Ectodermal cell (in vitro differentiated cells): Measurements from ENCODE around the gene NEDD8.

Experiments
- H3K27ac ChIP-seq: 2 replicates; pipeline ENCODE4 v1.7.0; 2013; ENCODE audit warnings: mild to moderate bottlenecking, low read depth, low read length; ENCODE audit not compliant: insufficient read depth, poor library complexity, severe bottlenecking
- H3K27me3 ChIP-seq: 2 replicates; pipeline ENCODE4 v1.7.0; 2013; ENCODE audit warnings: mild to moderate bottlenecking, low read length; ENCODE audit not compliant: insufficient read depth, control insufficient read depth, poor library complexity, severe bottlenecking
- H3K36me3 ChIP-seq: one replicate; pipeline ENCODE4 v1.7.0; 2013; ENCODE audit warnings: low read length; ENCODE audit not compliant: control insufficient read depth, insufficient read depth
- H3K4me1 ChIP-seq: one replicate; pipeline ENCODE4 v1.7.0; 2013; ENCODE audit warnings: low read length; ENCODE audit not compliant: control insufficient read depth, insufficient read depth
- H3K4me3 ChIP-seq: 2 replicates; pipeline ENCODE4 v1.7.0; 2013; ENCODE audit warnings: low read depth, low read length, control low read depth; ENCODE audit not compliant: insufficient read depth
- H3K9me3 ChIP-seq: 2 replicates; pipeline ENCODE4 v1.7.0; 2013; ENCODE audit warnings: mild to moderate bottlenecking, low read length, moderate library complexity; ENCODE audit not compliant: control insufficient read depth
- WGBS, 2 experiments: methylation state at CpG; one replicate each; pipeline ENCODE4 v1.1.7; 2013; ENCODE audit warnings: missing lambda C conversion rate in 2 of 2; 5-methylcytosine and 5-hydroxymethylcytosine counted together

The NEDD8 gene

DNA sequence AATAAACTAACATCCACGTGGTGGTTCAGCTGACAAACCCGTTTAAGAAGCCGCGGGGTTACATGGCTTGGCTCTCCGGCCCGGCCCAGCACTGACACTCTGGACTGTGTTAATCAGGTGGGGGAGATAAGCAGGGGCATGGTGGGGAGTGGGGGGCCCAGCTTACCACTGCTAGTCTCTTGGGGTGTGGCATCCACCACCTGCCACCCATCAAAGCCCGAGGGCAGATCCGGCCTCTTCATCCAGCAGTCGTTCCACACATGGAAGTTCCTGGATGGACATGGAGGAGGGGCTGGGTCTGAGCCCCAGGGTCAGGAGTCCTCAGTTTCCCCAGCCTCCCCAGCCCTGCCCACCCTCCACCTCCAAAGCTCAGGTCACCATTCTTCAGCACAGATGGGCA is 26.0 kb upstream of the NEDD8 start:
- WGBS, 2 experiments: 95% methylated on average over 9 of the region's 9 CpGs
- Histone ChIP-seq H3K4me1 (no peaks in the 10 kb centered on the region), H3K27ac (no peak overlapping the region), H3K4me3 (no peak overlapping the region), H3K27me3 (no peaks in the 10 kb centered on the region), H3K36me3 (no peaks in the 10 kb centered on the region), H3K9me3 (no peaks in the 10 kb centered on the region)

DNA sequence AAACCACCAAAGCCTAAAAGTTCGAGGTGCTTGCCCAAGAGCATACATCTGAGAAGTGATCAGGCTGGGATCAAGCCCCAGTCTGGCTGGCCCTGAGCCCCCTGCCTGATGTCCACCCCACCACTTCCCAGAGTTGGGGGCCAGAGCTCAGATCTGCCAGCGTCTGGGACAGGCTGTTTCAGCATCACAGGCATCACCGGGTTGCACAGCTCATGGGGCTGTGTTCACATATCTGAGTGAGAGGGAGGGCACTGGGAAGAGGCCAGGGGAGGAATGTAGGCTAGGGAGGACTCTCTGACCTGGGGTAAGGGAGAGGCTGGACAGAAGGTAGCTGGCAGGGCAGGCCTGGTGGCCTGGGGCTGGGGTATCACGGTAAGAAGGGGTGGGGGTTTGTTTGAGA is 24.8 kb upstream of the NEDD8 start:
- H3K36me3 ChIP-seq: no peaks in the 10 kb centered on the region
- H3K27me3 ChIP-seq: no peaks in the 10 kb centered on the region
- no peaks in the 10 kb centered on the region for H3K4me1 ChIP-seq
- H3K4me3 ChIP-seq: no peak overlapping the region
- H3K27ac ChIP-seq: no peak overlapping the region
- 86 to 93% methylated on average over 4 of the region's 4 CpGs for WGBS, 2 experiments
- no peaks in the 10 kb centered on the region for H3K9me3 ChIP-seq

DNA sequence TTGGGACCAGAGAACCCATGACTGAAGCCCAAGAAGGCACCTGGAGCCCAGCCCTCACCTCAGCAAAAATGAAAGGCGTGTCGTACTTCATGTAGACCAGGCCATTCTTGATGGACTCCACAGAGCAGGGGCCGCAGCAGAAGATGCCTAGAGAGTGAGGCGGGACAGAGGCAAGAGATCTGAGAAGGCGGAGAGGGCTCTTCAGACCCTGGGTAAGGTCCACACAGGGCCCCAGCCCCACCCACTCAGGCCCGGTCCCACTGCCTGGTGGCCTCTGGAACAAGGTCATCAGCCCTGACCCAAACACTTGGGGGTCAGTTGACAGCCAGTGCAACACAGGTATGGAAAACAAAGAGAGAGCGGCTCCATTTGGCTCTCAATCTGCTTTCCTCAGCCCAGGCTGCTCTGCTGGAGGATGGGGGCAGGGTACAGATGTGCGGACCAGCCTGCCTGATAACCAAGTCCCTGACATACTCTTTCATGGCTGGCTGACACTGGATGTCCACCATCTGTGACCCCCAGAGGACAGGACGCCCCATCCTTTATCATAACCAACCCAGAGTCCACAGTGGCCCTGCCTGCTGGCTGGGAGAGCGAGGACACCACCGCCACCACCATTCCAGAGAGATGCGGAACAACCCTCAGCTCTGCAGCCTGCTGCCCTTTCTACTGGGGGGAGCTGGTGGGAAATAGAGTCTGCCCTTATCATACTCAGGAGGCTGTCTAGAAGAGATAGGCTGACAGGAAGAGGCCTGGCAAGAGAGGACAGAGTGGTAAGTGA is 24.0 kb upstream of the NEDD8 start:
- WGBS, 2 experiments: 88 to 93% methylated on average over 12 of the region's 12 CpGs
- no peaks in the 10 kb centered on the region for H3K27me3 ChIP-seq
- no peaks in the 10 kb centered on the region for H3K36me3 ChIP-seq
- H3K4me1 ChIP-seq: no peaks in the 10 kb centered on the region
- no peak overlapping the region for H3K4me3 ChIP-seq
- no peaks in the 10 kb centered on the region for H3K9me3 ChIP-seq
- no peak overlapping the region for H3K27ac ChIP-seq

DNA sequence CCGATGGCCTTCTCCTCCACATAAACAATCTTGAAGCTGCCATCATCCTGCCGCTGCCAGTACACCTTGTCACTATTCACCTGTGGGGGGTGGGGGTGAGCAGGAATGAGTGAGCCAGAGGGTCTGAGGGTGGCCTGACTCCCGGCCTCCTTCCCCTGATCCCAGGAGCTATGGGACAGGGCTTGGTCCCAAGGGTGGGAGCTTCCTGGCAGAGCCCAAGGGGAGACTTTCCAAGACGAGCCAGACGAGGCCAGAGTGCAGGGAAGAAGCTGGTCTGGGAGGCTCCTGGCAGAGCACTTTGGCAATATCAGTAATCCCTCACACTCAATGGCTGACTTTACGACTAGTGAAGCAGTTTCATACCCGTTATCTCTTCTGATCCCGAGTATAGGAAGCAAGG is 23.3 kb upstream of the NEDD8 start:
- WGBS, 2 experiments: 94 to 95% methylated on average over 8 of the region's 8 CpGs
- Histone ChIP-seq H3K27me3 (no peaks in the 10 kb centered on the region), H3K4me3 (no peak overlapping the region), H3K9me3 (no peaks in the 10 kb centered on the region), H3K4me1 (no peaks in the 10 kb centered on the region), H3K36me3 (no peaks in the 10 kb centered on the region), H3K27ac (no peak overlapping the region)

DNA sequence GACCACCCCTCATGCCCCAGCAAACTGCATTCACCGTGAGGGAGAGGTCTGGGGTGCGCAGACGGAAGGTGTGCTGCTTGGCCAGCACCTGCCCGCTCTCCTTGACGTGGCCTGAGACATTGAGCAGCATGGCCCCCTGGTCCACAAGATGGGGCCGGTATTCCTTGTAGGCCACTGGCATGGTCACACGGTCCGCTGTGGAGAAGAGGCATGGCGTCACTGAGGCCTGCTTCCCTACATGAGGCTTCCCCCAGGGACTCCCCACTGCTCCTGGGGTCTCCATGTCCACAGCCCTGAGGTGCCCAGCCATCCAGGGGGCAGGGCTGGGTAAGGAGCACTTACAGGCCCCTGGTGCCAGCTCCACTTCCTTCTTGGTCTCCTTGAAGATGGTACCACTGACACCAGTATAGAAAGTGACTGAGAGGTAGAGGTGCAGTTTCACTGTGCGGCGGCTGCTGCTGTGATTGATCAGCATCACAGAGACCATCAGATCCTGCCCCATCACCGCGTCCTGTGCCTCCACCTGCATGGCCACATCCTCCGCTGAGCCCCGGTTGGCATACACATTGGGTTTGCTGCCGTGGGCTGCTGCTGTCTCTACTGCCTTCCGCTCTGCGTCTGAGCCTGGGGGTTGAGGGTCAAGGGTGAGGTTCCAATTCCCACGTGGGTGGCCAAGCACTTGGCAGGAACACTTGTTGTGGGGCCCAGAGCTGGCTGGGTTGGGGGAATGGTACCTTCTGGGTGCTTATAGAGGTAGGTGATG is 22.6 kb upstream of the NEDD8 start:
- no peak overlapping the region for H3K4me3 ChIP-seq
- H3K27ac ChIP-seq: no peak overlapping the region
- WGBS, 2 experiments: 95% methylated on average over 19 of the region's 19 CpGs
- H3K27me3 ChIP-seq: no peaks in the 10 kb centered on the region
- no peaks in the 10 kb centered on the region for H3K9me3 ChIP-seq
- no peaks in the 10 kb centered on the region for H3K36me3 ChIP-seq
- H3K4me1 ChIP-seq: no peaks in the 10 kb centered on the region

DNA sequence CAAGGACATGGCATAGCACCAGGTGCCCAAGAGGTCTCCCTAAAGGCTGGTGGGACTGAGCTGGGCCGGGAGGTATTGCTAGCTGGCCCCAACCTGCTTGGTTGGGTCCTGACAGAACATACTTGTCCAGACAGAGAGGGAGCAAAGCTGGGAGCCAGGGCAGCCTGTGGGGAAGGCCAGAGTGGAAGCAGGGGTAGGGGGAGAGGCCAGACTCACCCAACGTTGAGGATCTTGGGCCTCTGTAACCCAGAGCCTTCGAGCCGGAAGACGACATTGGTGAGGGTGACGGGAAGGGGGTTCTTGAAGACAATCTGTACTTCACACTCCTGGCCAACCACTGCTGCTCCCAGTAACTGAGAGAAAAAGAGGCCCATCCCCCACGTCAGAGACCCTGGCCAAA is 21.8 kb upstream of the NEDD8 start:
- Histone ChIP-seq H3K9me3 (no peaks in the 10 kb centered on the region), H3K4me3 (no peak overlapping the region), H3K36me3 (no peaks in the 10 kb centered on the region), H3K27ac (no peak overlapping the region), H3K4me1 (no peaks in the 10 kb centered on the region), H3K27me3 (no peaks in the 10 kb centered on the region)
- WGBS, 2 experiments: 88 to 89% methylated on average over 7 of the region's 7 CpGs

DNA sequence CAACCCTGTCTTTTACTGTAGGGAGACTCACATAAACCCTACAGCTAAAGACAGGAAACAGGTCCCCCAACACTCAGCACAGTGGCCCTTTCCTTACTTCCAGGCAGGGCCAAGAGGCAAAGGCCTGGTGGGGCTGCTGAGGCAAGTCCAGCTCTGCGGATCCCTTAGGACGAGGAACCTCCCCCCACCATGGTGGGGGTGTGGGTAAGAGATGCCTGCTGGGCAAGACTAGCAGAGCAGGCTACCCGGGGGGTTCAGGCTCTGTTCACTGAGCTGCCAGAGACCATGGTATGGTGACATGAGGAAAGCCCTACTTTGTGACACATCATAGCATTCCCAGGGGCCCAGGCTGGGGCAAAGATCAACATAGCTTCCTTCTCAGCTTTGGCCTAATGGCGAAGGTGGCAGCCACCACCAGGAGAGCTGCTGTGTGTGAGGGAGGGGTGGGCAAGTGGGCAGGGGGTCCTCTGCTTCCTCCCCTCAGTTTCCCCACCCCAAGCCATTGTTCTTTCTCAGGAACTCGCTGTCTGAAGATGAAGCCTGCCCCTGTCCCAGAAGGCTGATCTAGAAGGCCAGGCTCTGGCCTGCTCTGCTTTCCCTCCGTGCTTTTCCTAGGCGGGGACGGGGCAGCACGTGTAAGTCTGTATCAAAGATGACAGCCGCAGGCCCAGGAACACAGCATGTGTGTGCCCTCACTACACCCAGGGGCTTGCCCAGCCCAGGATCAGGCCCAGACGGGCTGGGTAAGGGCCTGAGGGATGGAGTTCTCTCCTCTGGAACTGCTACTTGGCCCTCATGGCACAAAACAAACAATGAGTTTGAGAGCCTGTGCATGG is 20.3 kb upstream of the NEDD8 start:
- Histone ChIP-seq H3K27me3 (no peaks in the 10 kb centered on the region), H3K4me1 (no peaks in the 10 kb centered on the region), H3K27ac (no peak overlapping the region), H3K9me3 (no peaks in the 10 kb centered on the region), H3K4me3 (no peak overlapping the region), H3K36me3 (no peaks in the 10 kb centered on the region)
- 84 to 85% methylated on average over 11 of the region's 11 CpGs for WGBS, 2 experiments

DNA sequence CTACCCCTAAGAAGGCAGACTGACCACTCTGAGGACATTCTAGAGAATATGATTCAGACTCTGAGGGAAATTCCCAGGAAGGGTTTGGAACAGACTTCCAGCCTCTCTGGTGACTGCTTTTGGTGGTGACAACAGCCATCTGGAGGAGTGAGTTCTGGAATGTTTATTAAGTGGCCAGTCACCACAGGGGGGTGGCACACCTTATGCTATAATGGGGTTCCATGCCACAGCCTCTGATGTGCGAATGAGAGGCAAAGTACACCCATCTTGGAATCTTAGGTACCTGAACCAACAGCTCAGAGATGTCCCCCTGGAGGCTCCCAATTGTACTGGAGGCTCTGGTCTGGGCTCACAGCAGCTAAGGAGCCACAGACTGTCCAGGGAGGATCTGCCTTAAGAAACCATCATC is 19.7 kb upstream of the NEDD8 start:
- H3K27ac ChIP-seq: no peak overlapping the region
- H3K4me1 ChIP-seq: no peaks in the 10 kb centered on the region
- no peaks in the 10 kb centered on the region for H3K36me3 ChIP-seq
- no peak overlapping the region for H3K4me3 ChIP-seq
- no peaks in the 10 kb centered on the region for H3K9me3 ChIP-seq
- H3K27me3 ChIP-seq: no peaks in the 10 kb centered on the region
- 87 to 88% methylated on average over 1 of the region's 1 CpG for WGBS, 2 experiments

DNA sequence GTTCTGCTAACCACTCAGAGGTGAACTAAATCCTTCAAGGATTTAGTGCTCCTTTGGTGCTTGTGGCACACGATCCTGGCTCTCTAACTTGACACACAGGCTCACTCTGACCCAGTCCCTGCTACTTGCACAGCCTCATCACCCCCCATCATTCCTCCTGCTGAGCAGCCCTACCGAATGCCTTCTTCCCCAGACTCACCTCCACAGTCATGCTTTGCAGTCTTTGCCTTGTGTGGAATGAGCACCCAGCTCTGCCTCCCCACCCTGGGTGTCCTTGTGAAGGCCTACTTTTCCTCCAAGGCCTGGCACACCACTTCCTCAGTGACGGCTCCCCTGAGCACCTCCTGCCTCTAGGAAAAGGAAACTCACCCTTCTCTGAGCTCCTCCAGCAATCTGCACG is 18.2 kb upstream of the NEDD8 start:
- Histone ChIP-seq H3K27ac (no peak overlapping the region), H3K36me3 (no peaks in the 10 kb centered on the region), H3K4me1 (no peaks in the 10 kb centered on the region), H3K9me3 (no peaks in the 10 kb centered on the region), H3K27me3 (no peaks in the 10 kb centered on the region), H3K4me3 (no peak overlapping the region)
- 74 to 77% methylated on average over 4 of the region's 4 CpGs for WGBS, 2 experiments
